ENCODE results near the gene DPP6. TPM values are rescaled to one million over a fixed set of nuclear protein-coding genes. Genes with fewer than 3 reads are reported as not detected.
"Not testable (repeated sequence)": the region's sequence is repeated elsewhere in the genome, so short reads cannot be mapped to it uniquely, and the experiment has no call there.

DPP6 gene
- total and polyA plus RNA-seq, 9 donors, result 3.3 to 11.5 (median 4.7) TPM

DNA sequence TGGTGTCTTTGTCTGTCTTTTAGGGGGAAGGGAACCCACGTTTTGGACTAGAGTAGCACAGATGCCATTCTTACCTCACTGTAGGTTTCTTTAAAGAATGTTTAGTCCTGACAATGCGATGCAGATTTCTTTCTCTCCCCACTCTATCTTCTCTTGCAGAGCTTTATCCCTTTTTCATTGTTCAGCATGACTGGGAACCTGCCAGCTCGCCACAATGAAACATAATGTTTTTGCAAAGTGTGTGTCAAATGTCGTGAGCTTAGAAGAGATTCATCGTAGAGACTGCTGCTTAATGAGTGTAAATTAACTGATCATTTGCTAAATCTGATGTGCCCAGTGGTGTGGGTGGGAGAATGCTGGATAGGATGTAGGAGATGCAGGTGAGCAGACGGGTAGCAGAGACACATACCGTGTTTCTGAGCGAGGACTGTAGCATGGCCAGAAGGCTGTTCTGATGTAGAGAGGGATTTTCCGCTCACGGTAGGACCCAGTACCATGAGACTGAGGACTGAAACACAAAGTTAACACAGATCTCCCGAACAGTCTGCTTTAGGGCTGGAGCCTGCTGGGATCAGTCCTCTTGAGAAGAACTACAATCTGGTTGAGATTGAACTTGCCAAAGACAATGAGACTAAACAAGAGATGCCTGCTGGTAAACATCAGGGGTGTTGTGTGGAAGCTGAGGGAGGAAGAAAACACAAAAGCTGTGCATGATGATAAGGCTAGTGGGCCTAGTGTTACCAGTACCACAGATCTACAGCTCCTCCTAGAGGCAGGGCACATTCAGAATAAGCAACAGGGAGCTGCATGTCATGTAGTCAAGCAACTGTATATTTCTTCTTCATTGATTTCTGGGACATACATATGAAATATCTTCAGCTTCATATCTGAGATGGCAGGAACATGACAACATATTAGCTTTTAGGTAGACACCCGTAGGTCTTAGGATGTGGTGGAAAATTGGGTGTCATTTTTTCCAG, 65.5 kb downstream of the DPP6 start:
- 64% methylated on average over 3 of the region's 12 CpGs for WGBS (ENCODE audit: insufficient coverage)
- H3K9me3 ChIP-seq (replicated peaks; ENCODE audit: control insufficient read depth, low read depth, low read length); H3K27me3 ChIP-seq (ENCODE audit: control insufficient read depth, insufficient read depth, low read length); H3K36me3 ChIP-seq (ENCODE audit: control insufficient read depth, insufficient read depth, low read length); H3K27ac ChIP-seq (ENCODE audit: low read length); H3K4me1 ChIP-seq (ENCODE audit: control insufficient read depth, insufficient read depth, low read length); DNase-seq; H3K4me3 ChIP-seq (ENCODE audit: low read length): not testable (repeated sequence)

DNA sequence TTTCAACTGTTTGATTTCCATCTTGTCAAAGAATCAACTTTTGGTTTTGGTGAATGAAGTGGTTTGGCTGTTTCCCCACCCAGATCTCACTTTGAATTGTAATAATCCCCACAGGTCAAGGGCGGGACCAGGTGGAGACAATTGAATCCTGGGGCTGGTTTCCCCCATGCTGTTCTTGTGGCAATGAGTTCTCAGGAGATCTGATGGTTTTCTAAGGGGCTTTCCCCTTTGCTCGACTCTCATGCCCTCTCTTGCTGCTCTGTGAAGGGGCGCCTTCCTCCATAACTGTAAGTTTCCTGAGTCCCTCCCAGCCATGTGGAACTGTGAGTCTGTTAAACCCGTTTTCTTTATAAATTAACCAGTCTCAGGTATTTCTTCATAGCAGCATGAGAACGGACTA, 68.6 kb downstream of the DPP6 start:
- not testable (repeated sequence) for H3K36me3 ChIP-seq (ENCODE audit: control insufficient read depth, insufficient read depth, low read length); DNase-seq; H3K27ac ChIP-seq (ENCODE audit: low read length); H3K27me3 ChIP-seq (ENCODE audit: control insufficient read depth, insufficient read depth, low read length); H3K4me1 ChIP-seq (ENCODE audit: control insufficient read depth, insufficient read depth, low read length); H3K9me3 ChIP-seq (replicated peaks; ENCODE audit: control insufficient read depth, low read depth, low read length); H3K4me3 ChIP-seq (ENCODE audit: low read length)
- 71% methylated on average over 3 of the region's 5 CpGs for WGBS (ENCODE audit: insufficient coverage)

DNA sequence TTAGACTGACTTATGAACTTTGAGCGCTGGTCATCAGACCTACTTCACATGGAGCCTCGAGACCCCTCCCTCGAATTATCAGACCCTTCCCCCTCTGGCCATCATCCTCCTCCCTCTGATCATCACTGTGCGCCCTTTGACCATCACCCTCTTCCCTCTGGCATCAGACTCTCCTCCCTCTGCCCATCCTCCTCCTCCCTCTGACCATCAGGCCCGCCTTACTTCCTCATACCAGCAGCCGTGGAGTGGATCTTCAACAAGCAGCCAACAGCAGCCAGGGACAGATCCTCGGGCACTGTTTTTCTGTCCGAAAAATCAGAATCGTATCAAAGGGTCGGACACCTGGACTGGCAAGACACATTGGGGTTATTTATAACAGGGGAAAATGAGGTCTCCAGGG, 70.5 kb downstream of the DPP6 start:
- not testable (repeated sequence) for H3K36me3 ChIP-seq (ENCODE audit: control insufficient read depth, insufficient read depth, low read length); H3K4me3 ChIP-seq (ENCODE audit: low read length); H3K27ac ChIP-seq (ENCODE audit: low read length); H3K27me3 ChIP-seq (ENCODE audit: control insufficient read depth, insufficient read depth, low read length); H3K4me1 ChIP-seq (ENCODE audit: control insufficient read depth, insufficient read depth, low read length); H3K9me3 ChIP-seq (replicated peaks; ENCODE audit: control insufficient read depth, low read depth, low read length); DNase-seq
- WGBS (ENCODE audit: insufficient coverage), result no CpG with 5 or more reads among the region's 10 CpGs

DNA sequence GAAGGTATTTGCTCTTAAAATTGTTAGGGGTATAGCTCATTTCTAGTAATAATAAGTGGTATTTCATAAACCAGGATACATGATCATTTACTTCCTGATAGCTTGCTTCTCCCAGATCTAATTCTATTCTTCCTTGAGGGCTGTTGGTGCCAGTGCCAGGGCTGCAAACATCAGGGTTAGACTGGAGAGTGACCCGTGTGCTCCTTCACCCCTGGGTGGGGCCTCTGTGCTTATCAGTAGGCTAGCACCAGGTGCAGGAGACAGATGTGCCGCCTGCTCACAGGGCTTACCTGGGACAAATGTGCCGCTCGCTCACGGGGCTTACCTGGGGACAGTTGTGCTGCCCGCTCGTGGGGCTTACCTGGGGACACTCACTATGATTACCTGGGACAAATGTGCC, 71.2 kb downstream of the DPP6 start:
- DNase-seq; H3K36me3 ChIP-seq (ENCODE audit: control insufficient read depth, insufficient read depth, low read length); H3K4me3 ChIP-seq (ENCODE audit: low read length); H3K4me1 ChIP-seq (ENCODE audit: control insufficient read depth, insufficient read depth, low read length); H3K9me3 ChIP-seq (replicated peaks; ENCODE audit: control insufficient read depth, low read depth, low read length); H3K27ac ChIP-seq (ENCODE audit: low read length); H3K27me3 ChIP-seq (ENCODE audit: control insufficient read depth, insufficient read depth, low read length): not testable (repeated sequence)
- 100% methylated on average over 4 of the region's 7 CpGs for WGBS (ENCODE audit: insufficient coverage)

DNA sequence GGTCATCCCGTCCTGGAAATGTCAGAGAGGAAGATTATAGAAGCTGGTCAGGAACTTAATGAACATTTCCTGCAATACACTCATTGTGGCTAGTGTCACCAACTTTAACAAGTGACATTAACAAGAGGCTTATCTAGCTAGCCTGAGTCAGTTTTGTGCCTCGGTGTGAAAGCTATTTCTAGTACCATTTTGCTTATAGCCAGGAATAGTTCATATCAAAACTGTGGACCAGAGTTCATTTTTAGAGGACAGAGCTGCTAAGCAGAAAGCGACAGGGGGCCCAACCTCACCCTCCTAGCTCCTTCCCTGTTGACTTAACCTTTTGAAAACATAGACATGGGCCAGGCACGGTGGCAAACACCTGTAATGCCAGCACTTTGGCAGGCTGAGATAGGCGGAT, 76.9 kb downstream of the DPP6 start:
- H3K4me1 ChIP-seq (ENCODE audit: control insufficient read depth, insufficient read depth, low read length); H3K9me3 ChIP-seq (replicated peaks; ENCODE audit: control insufficient read depth, low read depth, low read length); H3K4me3 ChIP-seq (ENCODE audit: low read length); H3K27me3 ChIP-seq (ENCODE audit: control insufficient read depth, insufficient read depth, low read length); DNase-seq; H3K27ac ChIP-seq (ENCODE audit: low read length); H3K36me3 ChIP-seq (ENCODE audit: control insufficient read depth, insufficient read depth, low read length): not testable (repeated sequence)
- WGBS (ENCODE audit: insufficient coverage), result 100% methylated on average over 2 of the region's 5 CpGs

DNA sequence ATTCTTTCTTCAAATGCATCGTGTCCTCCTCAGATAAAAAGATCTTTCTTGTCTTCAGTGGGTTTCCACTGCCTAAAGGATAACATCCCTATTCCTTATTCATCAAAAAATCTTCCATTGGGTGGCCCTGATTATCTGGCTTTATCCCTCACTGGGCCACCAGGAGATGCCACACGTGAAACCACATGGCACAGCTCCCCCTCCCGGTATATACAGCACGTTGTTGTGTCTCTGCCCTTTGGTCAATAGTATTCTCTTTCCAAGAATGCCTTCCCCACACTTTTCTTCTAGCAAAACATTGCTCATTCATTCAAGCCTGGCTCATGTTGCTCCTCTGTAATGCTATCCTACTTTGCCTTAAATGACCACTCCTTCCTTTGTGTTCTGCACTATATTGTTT, 80.4 kb downstream of the DPP6 start:
- not testable (repeated sequence) for H3K4me3 ChIP-seq (ENCODE audit: low read length); H3K4me1 ChIP-seq (ENCODE audit: control insufficient read depth, insufficient read depth, low read length); H3K27me3 ChIP-seq (ENCODE audit: control insufficient read depth, insufficient read depth, low read length); H3K36me3 ChIP-seq (ENCODE audit: control insufficient read depth, insufficient read depth, low read length); DNase-seq; H3K27ac ChIP-seq (ENCODE audit: low read length); H3K9me3 ChIP-seq (replicated peaks; ENCODE audit: control insufficient read depth, low read depth, low read length)
- WGBS (ENCODE audit: insufficient coverage), result 80% methylated on average over 1 of the region's 4 CpGs

DNA sequence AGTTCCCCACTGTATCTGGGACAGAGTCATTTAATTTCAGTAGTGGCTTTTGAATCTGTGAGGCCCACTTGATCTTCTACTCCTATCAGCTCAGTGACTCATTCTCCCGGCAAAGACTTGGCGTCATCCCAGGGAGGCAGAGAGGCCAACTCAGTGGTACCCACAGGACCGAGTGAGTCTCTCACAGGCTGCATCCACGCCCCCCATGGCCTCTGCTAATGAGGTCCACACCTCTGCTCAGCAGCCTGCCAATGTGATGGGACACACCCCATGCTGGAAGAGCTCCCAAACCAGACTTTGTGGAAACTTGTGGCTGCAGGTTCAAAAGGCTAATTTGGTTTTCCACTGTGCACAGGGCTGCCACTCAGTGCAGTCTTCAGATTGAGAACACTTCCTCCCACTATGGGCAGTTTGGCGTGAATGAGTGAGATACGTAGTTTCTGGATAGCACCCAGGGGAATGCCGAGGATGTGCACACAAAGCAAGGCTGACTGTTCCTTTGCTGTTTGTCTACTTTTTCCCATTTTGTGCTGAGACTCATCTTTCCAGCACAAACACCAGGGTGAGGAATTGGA, 81.6 kb downstream of the DPP6 start:
- not testable (repeated sequence) for H3K9me3 ChIP-seq (replicated peaks; ENCODE audit: control insufficient read depth, low read depth, low read length); H3K27me3 ChIP-seq (ENCODE audit: control insufficient read depth, insufficient read depth, low read length); H3K27ac ChIP-seq (ENCODE audit: low read length); H3K36me3 ChIP-seq (ENCODE audit: control insufficient read depth, insufficient read depth, low read length); DNase-seq; H3K4me3 ChIP-seq (ENCODE audit: low read length); H3K4me1 ChIP-seq (ENCODE audit: control insufficient read depth, insufficient read depth, low read length)
- WGBS (ENCODE audit: insufficient coverage), result no CpG with 5 or more reads among the region's 7 CpGs

- not testable (repeated sequence) for H3K9me3 ChIP-seq (replicated peaks; ENCODE audit: control insufficient read depth, low read depth, low read length); H3K4me1 ChIP-seq (ENCODE audit: control insufficient read depth, insufficient read depth, low read length); H3K4me3 ChIP-seq (ENCODE audit: low read length); H3K27me3 ChIP-seq (ENCODE audit: control insufficient read depth, insufficient read depth, low read length); H3K36me3 ChIP-seq (ENCODE audit: control insufficient read depth, insufficient read depth, low read length); H3K27ac ChIP-seq (ENCODE audit: low read length); DNase-seq
- no CpG with 5 or more reads among the region's 1 CpG for WGBS (ENCODE audit: insufficient coverage)
Observed at GRCh38 chr7:154134698-154135097, 82.5 kb downstream of the DPP6 start.

GRCh38 chr7:154135646-154136045, 83.4 kb downstream of the DPP6 start:
- not testable (repeated sequence) for H3K27me3 ChIP-seq (ENCODE audit: control insufficient read depth, insufficient read depth, low read length); H3K4me3 ChIP-seq (ENCODE audit: low read length); H3K9me3 ChIP-seq (replicated peaks; ENCODE audit: control insufficient read depth, low read depth, low read length); H3K27ac ChIP-seq (ENCODE audit: low read length); DNase-seq; H3K4me1 ChIP-seq (ENCODE audit: control insufficient read depth, insufficient read depth, low read length); H3K36me3 ChIP-seq (ENCODE audit: control insufficient read depth, insufficient read depth, low read length)

- H3K4me3 ChIP-seq (ENCODE audit: low read length); H3K27ac ChIP-seq (ENCODE audit: low read length); DNase-seq; H3K36me3 ChIP-seq (ENCODE audit: control insufficient read depth, insufficient read depth, low read length); H3K9me3 ChIP-seq (replicated peaks; ENCODE audit: control insufficient read depth, low read depth, low read length); H3K27me3 ChIP-seq (ENCODE audit: control insufficient read depth, insufficient read depth, low read length); H3K4me1 ChIP-seq (ENCODE audit: control insufficient read depth, insufficient read depth, low read length): not testable (repeated sequence)
- WGBS (ENCODE audit: insufficient coverage), result no CpG with 5 or more reads among the region's 9 CpGs
Observed at GRCh38 chr7:154145922-154146706, 93.9 kb downstream of the DPP6 start.
